A549 (cell line): ENCODE data around the gene HLF. TPM values are rescaled to one million over a fixed set of nuclear protein-coding genes. Genes with fewer than 3 reads are reported as not detected.

Source experiments
- ATAC-seq, 2 experiments: fragments of 200-7000 bp in 1 of 2; fragments of >200 bp in 1 of 2; cut with Nextera tagmentation in 1 of 2; cut with Tn5 transposase in 1 of 2; 3 replicates each; pipeline versions ENCODE4 v1.8.0 to v1.9.1; 2018 to 2020; ENCODE audit warnings: mild to moderate bottlenecking in 1 of 2, moderate library complexity in 1 of 2
- CTCF ChIA-PET: fragments of 300-600 bp; sonication (Branson Sonifier 250); formaldehyde crosslinking; extraction: SDS; loops from one replicate; lab custom pipeline; 2021; ENCODE audit warnings: antibody characterized with exemption, inconsistent platforms; lab: Yijun Ruan, JAX
- POLR2A ChIA-PET: fragments of 350-600 bp; formaldehyde crosslinking; extraction: SDS; loops from one replicate; lab custom pipeline; 2021; ENCODE audit warnings: antibody characterized with exemption, inconsistent platforms; lab: Yijun Ruan, JAX
- DNase-seq, 2 experiments: peaks; one replicate each; pipeline versions ENCODE4 v3.0.0 to v3.0.0-alpha.2; 2011 to 2016; ENCODE audit warnings: low read depth in 1 of 2, low spot score in 1 of 2
- FAIRE-seq: peaks from 2 replicates; lab custom pipeline; 2011; peaks lifted over from hg19 to GRCh38; lab: Jason Lieb, UNC
- H3K27ac ChIP-seq, 2 experiments: fragments of >200 bp; sonication (Bioruptor Twin); formaldehyde crosslinking; 3 replicates each; pipeline ENCODE4 v1.5.1; 2016 to 2017
- H3K4me1 ChIP-seq: fragments of >200 bp; sonication (Bioruptor Twin); formaldehyde crosslinking; 3 replicates; pipeline ENCODE4 v1.6.1; 2016
- H3K4me2 ChIP-seq: fragments of >200 bp; sonication (Bioruptor Twin); formaldehyde crosslinking; 3 replicates; pipeline ENCODE4 v1.6.1; 2016
- H3K4me3 ChIP-seq: fragments of >200 bp; sonication (Bioruptor Twin); formaldehyde crosslinking; 3 replicates; pipeline ENCODE4 v1.5.1; 2016
- H3K9me3 ChIP-seq: fragments of >200 bp; sonication (Bioruptor Twin); formaldehyde crosslinking; 3 replicates; pipeline ENCODE4 v1.6.1; 2016
- CHD4 ChIP-seq: fragments of 200-600 bp; sonication (generic); IDR thresholded peaks from 2 replicates; pipeline ENCODE4 v1.6.1; 2016; ENCODE audit warnings: antibody characterized with exemption, mild to moderate bottlenecking, borderline replicate concordance
- EHF ChIP-seq: fragments of 250-450 bp; sonication (Bioruptor Pico); IDR thresholded peaks from 2 replicates; pipeline ENCODE4 v1.5.0; 2020; ENCODE audit warnings: mild to moderate bottlenecking
- EP300 ChIP-seq, 2 experiments: fragments of >200 bp; sonication (Bioruptor Twin); formaldehyde crosslinking; IDR thresholded peaks; 2 replicates in 1 of 2; 3 replicates in 1 of 2; pipeline ENCODE4 v1.6.1; 2016 to 2017
- GATA3 ChIP-seq: IDR thresholded peaks from 2 replicates; pipeline ENCODE4 v1.6.1; 2012; ENCODE audit warnings: borderline replicate concordance
- HDAC2 ChIP-seq: fragments of 200-600 bp; sonication (generic); IDR thresholded peaks from 2 replicates; pipeline ENCODE4 v1.6.1; 2016
- HOXB13 ChIP-seq: fragments of 250-450 bp; sonication (Bioruptor Pico); IDR thresholded peaks from 2 replicates; pipeline ENCODE4 v1.5.0; 2020; ENCODE audit warnings: low read depth, mild to moderate bottlenecking, moderate library complexity
- KDM1A ChIP-seq: fragments of 200-600 bp; sonication (generic); IDR thresholded peaks from 2 replicates; pipeline ENCODE4 v1.6.1; 2016; ENCODE audit warnings: low read depth, mild to moderate bottlenecking
- KDM5A ChIP-seq: fragments of 200-600 bp; sonication (generic); IDR thresholded peaks from 2 replicates; pipeline ENCODE4 v1.6.1; 2016; ENCODE audit warnings: antibody characterized with exemption, mild to moderate bottlenecking
- MYC ChIP-seq: IDR thresholded peaks from 2 replicates; pipeline ENCODE4 v1.6.1; 2012; ENCODE audit warnings: mild to moderate bottlenecking, inconsistent platforms, low read length, improper control_type of control experiment, borderline replicate concordance
- NPAS2 ChIP-seq: fragments of 250-450 bp; sonication (Bioruptor Pico); IDR thresholded peaks from 2 replicates; pipeline ENCODE4 v1.8.0; 2022; ENCODE audit warnings: mild to moderate bottlenecking, moderate library complexity, borderline replicate concordance
- PBX3 ChIP-seq: IDR thresholded peaks from 2 replicates; pipeline ENCODE4 v1.6.1; 2012
- RARB ChIP-seq: fragments of 250-450 bp; sonication (Bioruptor Pico); IDR thresholded peaks from 2 replicates; pipeline ENCODE4 v1.8.0; 2021; ENCODE audit warnings: mild to moderate bottlenecking, moderate library complexity
- REST ChIP-seq: fragments of 200-600 bp; sonication (generic); IDR thresholded peaks from 2 replicates; pipeline ENCODE4 v1.6.1; 2016; ENCODE audit warnings: antibody characterized with exemption, mild to moderate bottlenecking, moderate library complexity
- TFCP2L1 ChIP-seq: fragments of 250-450 bp; sonication (Bioruptor Pico); IDR thresholded peaks from 2 replicates; pipeline ENCODE4 v1.5.0; 2021; ENCODE audit warnings: mild to moderate bottlenecking
- TP53 ChIP-seq: fragments of 250-450 bp; sonication (Bioruptor Pico); IDR thresholded peaks from 2 replicates; pipeline ENCODE4 v1.5.0; 2021; ENCODE audit warnings: mild to moderate bottlenecking, moderate library complexity
- ZNF302 ChIP-seq: fragments of 250-450 bp; sonication (Bioruptor Pico); IDR thresholded peaks from 2 replicates; pipeline ENCODE4 v1.9.0; 2021; ENCODE audit warnings: inconsistent platforms, mild to moderate bottlenecking, moderate library complexity
- WGBS: methylation state at CpG from one replicate; pipeline ENCODE4 v1.1.6; 2017; ENCODE audit errors: missing lambda C conversion rate; 5-methylcytosine and 5-hydroxymethylcytosine counted together
- polyA plus RNA-seq, 4 experiments: library from polyadenylated mRNA; depleted of rRNA in 3 of 4; stranded (reverse); fragments of >200 nt; fragmentation: RNase III in 1 of 4; extraction: RNeasy Plus Mini Kit Qiagen cat#74134 plus additional on column Dnase treatment in 1 of 4; gene quantifications; 2 replicates in 3 of 4; 3 replicates in 1 of 4; pipeline ENCODE4 v1.2.3, GENCODE V29; 2011 to 2017
- TF ChIP-seq, protein P1 (sequence below): IDR thresholded peaks from 2 replicates; pipeline ENCODE4 v1.6.1; 2012; ENCODE audit warnings: low read depth, borderline replicate concordance

HLF gene
- polyA plus RNA-seq, 2 of the 4 experiments (the other 2 are of a cell fraction), result 0.35 to 1.0 TPM

DNA sequence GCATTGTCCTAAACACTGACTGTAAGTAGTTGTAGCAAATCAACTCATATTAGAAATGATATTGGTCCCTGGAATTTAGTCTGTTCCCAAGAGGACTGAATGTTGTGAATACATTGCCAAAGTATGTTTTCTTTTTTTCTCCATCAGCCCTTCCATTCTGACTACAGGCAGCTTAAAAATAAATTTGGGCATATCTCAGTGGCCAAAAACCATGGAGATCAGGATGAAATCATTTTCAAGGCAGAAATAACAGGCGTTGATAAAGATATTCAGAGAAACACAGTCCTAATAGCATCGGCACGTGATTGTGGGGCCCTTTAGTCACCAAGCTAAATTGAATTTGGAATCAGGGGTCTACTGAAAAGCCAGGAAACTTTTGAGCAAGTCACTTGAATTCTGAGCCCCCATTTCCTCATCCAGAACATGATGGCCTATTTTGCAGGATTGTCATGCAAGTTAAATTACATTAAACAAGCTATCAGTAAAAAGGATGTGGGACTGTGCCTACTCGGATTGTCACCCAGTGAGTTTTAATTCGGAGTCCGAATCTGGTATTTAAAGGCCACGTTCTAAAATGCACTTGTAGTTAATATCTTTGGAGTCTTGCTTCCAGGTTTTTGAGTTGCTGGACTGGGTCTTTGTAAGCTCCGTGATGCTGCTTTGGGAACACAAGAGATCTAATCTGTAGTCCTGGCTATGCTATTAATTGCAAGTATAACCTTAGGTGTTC lies 17.1 kb downstream of the HLF start:
- ChIA-PET CTCF (interaction anchor here (1.6 to 2.4 kb wide), 3 partner anchors 13 to 232 kb away, joined by 3 to 6 read pairs (median 4); no protein-coding TSS in a partner anchor), POLR2A (no interaction called here)
- WGBS, result 77% methylated on average over 8 of the region's 8 CpGs
- H3K4me1 ChIP-seq, result peaks cover 53% of the 10 kb centered on the region
- FAIRE-seq, result no peak
- ATAC-seq, result no peak
- TF ChIP-seq, protein P1, sequence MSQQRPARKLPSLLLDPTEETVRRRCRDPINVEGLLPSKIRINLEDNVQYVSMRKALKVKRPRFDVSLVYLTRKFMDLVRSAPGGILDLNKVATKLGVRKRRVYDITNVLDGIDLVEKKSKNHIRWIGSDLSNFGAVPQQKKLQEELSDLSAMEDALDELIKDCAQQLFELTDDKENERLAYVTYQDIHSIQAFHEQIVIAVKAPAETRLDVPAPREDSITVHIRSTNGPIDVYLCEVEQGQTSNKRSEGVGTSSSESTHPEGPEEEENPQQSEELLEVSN, result no peak
- TF ChIP-seq RARB (no peak), TP53 (CRISPR knock-in tag) (no peak), EHF (CRISPR knock-in tag) (no peak), KDM1A (no peak), HDAC2 (no peak), NPAS2 (CRISPR knock-in tag) (no peak)
- H3K27ac ChIP-seq, result 0 out of 6 replicates have a peak overlapping the region, but pooled peaks of 1 of the 2 experiments have one; percentile 5
- no peaks in the 10 kb centered on the region for H3K9me3 ChIP-seq
- no peak overlapping the region for H3K4me3 ChIP-seq
- no peak overlapping the region for H3K4me2 ChIP-seq
- no peak for DNase-seq

DNA sequence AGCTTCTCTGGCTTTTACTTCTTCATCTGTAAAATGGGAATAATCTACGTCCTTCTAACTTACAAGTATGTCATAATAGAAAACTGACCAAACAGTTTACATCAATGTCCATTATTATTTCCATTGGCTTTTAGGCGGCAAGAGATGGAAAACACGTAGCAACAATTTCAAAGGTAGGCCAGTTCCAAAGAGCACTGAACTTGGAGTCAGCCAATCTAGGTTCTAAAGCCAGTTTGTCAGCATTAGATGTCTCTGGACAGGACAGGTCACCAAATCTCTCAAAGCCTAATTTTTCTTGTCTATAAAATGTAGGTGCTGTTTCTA lies 17.6 kb downstream of the HLF start:
- no peak for ATAC-seq
- no peak for FAIRE-seq
- Histone ChIP-seq H3K27ac (no peak overlapping the region; a peak in 1 of 6 replicates), H3K4me1 (peaks cover 51% of the 10 kb centered on the region), H3K9me3 (no peaks in the 10 kb centered on the region)
- POLR2A ChIA-PET, result no interaction called here
- CTCF ChIA-PET, result interaction anchor here (1.6 to 2.4 kb wide), 4 partner anchors 12 to 289 kb away, joined by 3 to 6 read pairs (median 5); no protein-coding TSS in a partner anchor
- DNase-seq, result no peak
- WGBS, result 90% methylated on average over 3 of the region's 3 CpGs
- no peak for TF ChIP-seq ZNF302 (CRISPR knock-in tag)
- no peak for TF ChIP-seq GATA3
- TF ChIP-seq KDM5A, result no peak
- no peak for TF ChIP-seq CHD4
- no peak for TF ChIP-seq RARB
- no peak for TF ChIP-seq KDM1A
- TF ChIP-seq, all 56 proteins: peak for 0
- no peak overlapping the region for H3K4me2 ChIP-seq
- no peak overlapping the region for H3K4me3 ChIP-seq

- no peak for ATAC-seq
- 73% methylated on average over 5 of the region's 5 CpGs for WGBS
- Histone ChIP-seq H3K9me3 (no peaks in the 10 kb centered on the region), H3K27ac (peak overlapping the region in 1 of 2 experiments; percentile 88; a peak in 4 of 6 replicates), H3K4me1 (peaks cover 51% of the 10 kb centered on the region), H3K4me3 (no peak overlapping the region)
- CTCF ChIA-PET, result interaction anchor here (1.6 to 2.4 kb wide), 3 partner anchors 14 to 289 kb away, joined by 3 to 6 read pairs (median 6); no protein-coding TSS in a partner anchor
- no peak for FAIRE-seq
- TF ChIP-seq PBX3 (no peak), HOXB13 (CRISPR knock-in tag) (no peak), EP300 (IDR thresholded peaks at IDR 0.05) (no peak), TFCP2L1 (CRISPR knock-in tag) (no peak), MYC (no peak), REST (no peak), KDM5A (no peak)
- TF ChIP-seq, all 56 proteins: peak for 0
- no peak overlapping the region for H3K4me2 ChIP-seq
- no peak for DNase-seq
- POLR2A ChIA-PET, result no interaction called here
Observed at GRCh38 chr17:55282741-55283140, 18.0 kb downstream of the HLF start.
